Suprapubic skin (tissue), 2 donors: ENCODE results near the gene EIPR1.

ENCODE experiments used
- EP300 ChIP-seq: sonication (generic); formaldehyde crosslinking; IDR thresholded peaks from one replicate; pipeline ENCODE4 v1.6.1; 2017; ENCODE audit warnings: antibody characterized with exemption
- POLR2A ChIP-seq, 2 donors: fragments of 450-650 bp; IDR thresholded peaks; one replicate each; pipeline ENCODE4 v1.6.1; 2017; ENCODE audit warnings: antibody characterized with exemption in 2 of 2, mild to moderate bottlenecking in 2 of 2, moderate library complexity in 2 of 2

GRCh38 chr2:3390041-3390440, 12.4 kb upstream of the EIPR1 start:
- TF ChIP-seq EP300 (no peak), POLR2A (IDR thresholded peaks at IDR 0.05) (no peak)
